Measurements from ENCODE around the gene NFIA. TPM values are rescaled to one million over a fixed set of nuclear protein-coding genes. Genes with fewer than 3 reads are reported as not detected.

Gene NFIA
- total RNA-seq, 1 experiment from 2014 or later, result 65.4 TPM

DNA sequence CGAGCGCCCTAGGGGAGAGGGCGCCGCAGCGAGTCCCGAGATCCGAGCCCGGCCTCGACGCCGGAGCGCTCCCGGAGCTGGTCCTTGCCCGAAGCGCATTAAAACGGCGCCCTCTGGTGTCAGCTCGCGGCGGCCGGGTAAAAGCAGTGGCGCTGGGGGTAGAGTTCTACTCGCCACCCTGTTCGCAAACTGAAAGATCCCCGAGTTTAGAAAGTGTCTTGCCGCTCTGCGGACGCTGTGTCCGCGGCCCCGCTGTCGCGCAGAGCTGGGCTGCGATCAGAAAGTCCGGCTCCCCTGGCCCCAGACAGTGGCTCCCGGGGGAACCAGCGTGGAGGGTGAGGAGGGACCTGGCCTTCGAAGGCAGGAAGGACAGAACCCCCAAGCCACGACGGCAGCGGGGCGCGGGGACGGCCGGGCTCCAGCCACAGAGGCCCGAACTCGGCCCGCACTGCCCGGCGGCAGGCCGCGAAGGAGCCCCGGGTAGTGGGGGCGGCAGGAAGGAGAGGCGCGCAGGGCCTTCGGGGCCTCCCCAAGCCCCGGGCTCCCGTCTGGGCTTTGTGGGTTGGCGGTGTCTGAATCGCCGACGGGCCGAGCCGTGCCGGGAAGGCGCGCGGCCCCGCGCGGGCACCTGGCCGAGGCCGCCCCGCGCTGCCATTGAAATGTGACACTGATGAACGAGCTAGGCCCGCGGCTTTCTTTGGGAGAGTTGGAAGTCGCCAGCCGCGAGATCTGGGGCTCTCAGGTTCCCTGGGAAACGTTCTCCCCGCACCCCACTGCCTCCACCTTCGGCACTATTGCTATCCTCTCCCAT, 39.1 kb upstream of the NFIA start:
- CTCF ChIA-PET, result interaction anchor here (0.6 to 2.3 kb wide), 5 partner anchors 64 to 1397 kb away, joined by 3 to 11 read pairs (median 8); no protein-coding TSS in a partner anchor
- Histone ChIP-seq H3K27me3 (replicated peaks; ENCODE audit: insufficient read depth, low read depth, low read length, poor library complexity) (no peaks in the 10 kb centered on the region), H3K4me1 (ENCODE audit: insufficient read depth, low read length, poor library complexity, severe bottlenecking) (no peaks in the 10 kb centered on the region), H3K9me3 (ENCODE audit: low read depth, low read length, poor library complexity, severe bottlenecking) (no peaks in the 10 kb centered on the region), H3K4me3 (ENCODE audit: low read depth, low read length, poor library complexity, severe bottlenecking) (peak overlapping the region; percentile 39), H3K36me3 (ENCODE audit: insufficient read depth, low read length, poor library complexity, severe bottlenecking) (no peaks in the 10 kb centered on the region), H3K27ac (ENCODE audit: low read depth, low read length, poor library complexity, severe bottlenecking) (no peak overlapping the region)
- TF ChIP-seq, protein P1, sequence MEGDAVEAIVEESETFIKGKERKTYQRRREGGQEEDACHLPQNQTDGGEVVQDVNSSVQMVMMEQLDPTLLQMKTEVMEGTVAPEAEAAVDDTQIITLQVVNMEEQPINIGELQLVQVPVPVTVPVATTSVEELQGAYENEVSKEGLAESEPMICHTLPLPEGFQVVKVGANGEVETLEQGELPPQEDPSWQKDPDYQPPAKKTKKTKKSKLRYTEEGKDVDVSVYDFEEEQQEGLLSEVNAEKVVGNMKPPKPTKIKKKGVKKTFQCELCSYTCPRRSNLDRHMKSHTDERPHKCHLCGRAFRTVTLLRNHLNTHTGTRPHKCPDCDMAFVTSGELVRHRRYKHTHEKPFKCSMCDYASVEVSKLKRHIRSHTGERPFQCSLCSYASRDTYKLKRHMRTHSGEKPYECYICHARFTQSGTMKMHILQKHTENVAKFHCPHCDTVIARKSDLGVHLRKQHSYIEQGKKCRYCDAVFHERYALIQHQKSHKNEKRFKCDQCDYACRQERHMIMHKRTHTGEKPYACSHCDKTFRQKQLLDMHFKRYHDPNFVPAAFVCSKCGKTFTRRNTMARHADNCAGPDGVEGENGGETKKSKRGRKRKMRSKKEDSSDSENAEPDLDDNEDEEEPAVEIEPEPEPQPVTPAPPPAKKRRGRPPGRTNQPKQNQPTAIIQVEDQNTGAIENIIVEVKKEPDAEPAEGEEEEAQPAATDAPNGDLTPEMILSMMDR (conservative IDR thresholded peaks at IDR 0.05; ENCODE audit: low read depth, low read length), result peak; percentile 95
- TF ChIP-seq EZH2 (IDR thresholded peaks at IDR 0.05; ENCODE audit: borderline replicate concordance, low read depth, low read length, poor library complexity, severe bottlenecking), result no peak
- POLR2A ChIA-PET (ENCODE audit: low non-redundant PET), result no interaction called here
- intact Hi-C loops (cut with micrococcal nuclease; ENCODE audit: unreplicated experiment), result loop anchor here (2.0 to 10.0 kb wide), 5 partner anchors 64 to 886 kb away; no protein-coding TSS in a partner anchor
- BruUV-seq (replicated peaks), result no TSS peak
- DNase-seq (ENCODE audit: low spot score), result peak; percentile 83

DNA sequence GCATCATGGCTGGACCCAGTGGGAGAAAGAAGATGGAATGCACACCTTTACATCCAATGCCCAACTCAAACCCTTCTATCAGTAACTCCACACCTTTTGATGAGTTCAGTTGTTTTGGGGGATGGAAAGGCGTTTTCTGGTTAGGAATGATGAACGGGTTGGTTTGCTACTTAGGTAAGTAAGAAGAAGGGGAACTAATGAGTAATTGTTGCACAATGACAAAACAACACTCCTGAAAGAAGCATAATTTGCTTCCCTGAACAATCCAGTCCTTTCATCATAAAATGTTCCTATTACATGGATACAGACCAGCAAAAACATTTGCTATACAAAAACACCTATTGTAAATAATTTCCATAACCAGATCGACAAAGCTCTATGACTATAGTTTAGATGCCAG, 35.9 kb upstream of the NFIA start:
- no peaks in the 10 kb centered on the region for H3K9me3 ChIP-seq (ENCODE audit: low read depth, low read length, poor library complexity, severe bottlenecking)
- no peaks in the 10 kb centered on the region for H3K4me1 ChIP-seq (ENCODE audit: insufficient read depth, low read length, poor library complexity, severe bottlenecking)
- no peak for TF ChIP-seq EZH2 (IDR thresholded peaks at IDR 0.05; ENCODE audit: borderline replicate concordance, low read depth, low read length, poor library complexity, severe bottlenecking)
- TF ChIP-seq, protein P1 (conservative IDR thresholded peaks at IDR 0.05; ENCODE audit: low read depth, low read length), result no peak
- intact Hi-C loops (cut with micrococcal nuclease; ENCODE audit: unreplicated experiment), result loop anchor here (10.0 kb wide), 1 partner anchor 808 kb away; no protein-coding TSS in a partner anchor
- no peak overlapping the region for H3K4me3 ChIP-seq (ENCODE audit: low read depth, low read length, poor library complexity, severe bottlenecking)
- H3K27ac ChIP-seq (ENCODE audit: low read depth, low read length, poor library complexity, severe bottlenecking), result no peak overlapping the region
- H3K36me3 ChIP-seq (ENCODE audit: insufficient read depth, low read length, poor library complexity, severe bottlenecking), result no peaks in the 10 kb centered on the region
- BruUV-seq (replicated peaks), result no TSS peak
- DNase-seq (ENCODE audit: low spot score), result no peak
- POLR2A ChIA-PET (ENCODE audit: low non-redundant PET), result no interaction called here
- H3K27me3 ChIP-seq (replicated peaks; ENCODE audit: insufficient read depth, low read depth, low read length, poor library complexity), result no peaks in the 10 kb centered on the region
- CTCF ChIA-PET, result interaction anchor here (0.6 kb wide), 1 partner anchor 542 kb away, joined by 3 read pairs; no protein-coding TSS in a partner anchor

DNA sequence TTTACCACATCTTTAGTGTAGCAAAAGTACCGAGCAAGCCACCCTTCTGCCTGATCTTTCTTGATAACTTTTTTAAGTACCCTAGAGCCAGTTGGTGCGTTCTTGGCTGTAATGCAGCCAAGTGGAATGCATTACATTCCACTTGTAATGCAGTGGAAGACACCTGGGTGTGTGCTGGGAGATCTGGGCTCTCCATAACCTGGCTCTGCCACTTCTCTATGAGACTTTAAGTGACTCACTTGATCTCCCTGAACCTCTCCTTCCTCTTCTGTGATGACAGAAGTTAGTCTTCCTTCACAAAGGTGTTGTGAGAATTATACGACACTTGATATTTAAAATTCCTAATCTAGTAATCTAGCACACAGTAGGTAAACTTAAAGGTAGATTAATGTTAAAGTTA, 35.3 kb upstream of the NFIA start:
- H3K27ac ChIP-seq (ENCODE audit: low read depth, low read length, poor library complexity, severe bottlenecking), result no peak overlapping the region
- TF ChIP-seq EZH2 (IDR thresholded peaks at IDR 0.05; ENCODE audit: borderline replicate concordance, low read depth, low read length, poor library complexity, severe bottlenecking), result no peak
- TF ChIP-seq, protein P1 (conservative IDR thresholded peaks at IDR 0.05; ENCODE audit: low read depth, low read length), result no peak
- DNase-seq (ENCODE audit: low spot score), result no peak
- intact Hi-C loops (cut with micrococcal nuclease; ENCODE audit: unreplicated experiment), result loop anchor here (10.0 kb wide), 1 partner anchor 808 kb away; no protein-coding TSS in a partner anchor
- no TSS peak for BruUV-seq (replicated peaks)
- H3K36me3 ChIP-seq (ENCODE audit: insufficient read depth, low read length, poor library complexity, severe bottlenecking), result no peaks in the 10 kb centered on the region
- H3K4me3 ChIP-seq (ENCODE audit: low read depth, low read length, poor library complexity, severe bottlenecking), result no peak overlapping the region
- ChIA-PET POLR2A (ENCODE audit: low non-redundant PET) (no interaction called here), CTCF (no interaction called here)
- no peaks in the 10 kb centered on the region for H3K4me1 ChIP-seq (ENCODE audit: insufficient read depth, low read length, poor library complexity, severe bottlenecking)
- H3K9me3 ChIP-seq (ENCODE audit: low read depth, low read length, poor library complexity, severe bottlenecking), result no peaks in the 10 kb centered on the region
- no peaks in the 10 kb centered on the region for H3K27me3 ChIP-seq (replicated peaks; ENCODE audit: insufficient read depth, low read depth, low read length, poor library complexity)
